ENCODE data around the gene HID1. TPM values are rescaled to one million over a fixed set of nuclear protein-coding genes. Genes with fewer than 3 reads are reported as not detected.
A peak's percentile ranks its signal among the peaks of the same experiment; 100 is the strongest.

HID1 gene
- total and polyA plus RNA-seq, 9 of the 15 experiments (the other 6 are each of a cell fraction or from before 2014, with no cell fraction given), result 0.14 to 2.1 (median 0.54) TPM; not detected in 2

DNA sequence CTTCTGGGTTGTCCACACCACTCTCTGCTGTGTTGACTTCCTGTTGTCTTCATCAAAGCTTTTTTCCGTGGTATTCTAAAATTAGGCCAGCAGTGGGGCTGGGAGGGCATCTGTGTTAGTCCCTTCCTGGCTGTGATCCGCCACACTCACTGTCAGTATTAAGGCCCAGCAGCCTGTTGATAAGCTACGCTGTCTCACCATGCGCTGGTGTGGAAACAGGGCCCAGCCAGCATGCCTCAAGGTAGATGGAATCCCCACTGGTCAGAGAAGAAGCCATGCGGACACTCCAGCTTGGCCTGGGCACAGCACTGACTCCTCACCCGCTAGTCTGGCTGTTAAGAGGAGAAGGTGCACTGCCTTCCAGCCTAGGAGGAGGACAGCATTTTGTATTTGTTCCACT, 26.2 kb upstream of the HID1 start:
- ChIA-PET CTCF (ENCODE audit: low intra/inter-chr PET ratio) (no interaction called here), POLR2A (interaction anchor here (0.7 to 7.2 kb wide), 5 partner anchors 9 to 50 kb away, joined by 3 to 56 read pairs (median 7); partner anchors contain the start of genes CDR2L and MRPL58)
- intact Hi-C loops (cut with micrococcal nuclease), result no loop called here
- Histone ChIP-seq H3K36me3 (ENCODE audit: control insufficient read depth, insufficient read depth, low read length) (peaks cover 21% of the 10 kb centered on the region; the same call in 1 of the 3 replicates), H4K20me1 (replicated peaks; ENCODE audit: control insufficient read depth, insufficient read depth, low read length) (no peaks in the 10 kb centered on the region), H3K4me3 (no peak overlapping the region), H3K79me2 (ENCODE audit: control insufficient read depth, insufficient read depth, low read length) (no peaks in the 10 kb centered on the region), H3K9me1 (ENCODE audit: control insufficient read depth, insufficient read depth, low read length) (no peaks in the 10 kb centered on the region), H3K9ac (ENCODE audit: insufficient read depth in 1 of 2, low read depth in 2 of 2, low read length in 2 of 2) (peak overlapping the region in 1 of 2 experiments; percentile 14; a peak in 1 of 4 replicates), H3K27me3 (ENCODE audit: control insufficient read depth in 2 of 2, insufficient read depth in 2 of 2, low read length in 2 of 2) (no peaks in the 10 kb centered on the region), H3K27ac (ENCODE audit: extremely low read depth, low read depth, low read length) (no peak overlapping the region), H3K4me2 (ENCODE audit: insufficient read depth, low read length) (no peak overlapping the region), H2AFZ (ENCODE audit: low read depth, low read length) (no peak overlapping the region), H3K4me1 (replicated peaks in 1 of 2; ENCODE audit: control insufficient read depth in 2 of 2, insufficient read depth in 2 of 2, low read length in 2 of 2) (peaks cover 0 to 10% of the 10 kb centered on the region in 2 experiments; a peak in 2 of 5 replicates), H3K9me3 (replicated peaks; ENCODE audit: control insufficient read depth, insufficient read depth, low read depth, low read length) (no peaks in the 10 kb centered on the region)
- DNase-seq (ENCODE audit: extremely low read depth in 1 of 4, low spot score in 3 of 4) (no peak), FAIRE-seq (no peak), ATAC-seq (peak; percentile 31; the same call in 1 of the 3 replicates)
- WGBS (ENCODE audit: insufficient coverage, low coverage, missing lambda C conversion rate), result 64% methylated on average over 6 of the region's 6 CpGs
- in situ Hi-C loops (cut with MboI), result no loop called here
- BruUV-seq (replicated peaks), result no TSS peak
- TF ChIP-seq EP400 (IDR thresholded peaks at IDR 0.05) (no peak), MAZ (CRISPR knock-in tag; conservative IDR thresholded peaks at IDR 0.05 in 1 of 2, IDR thresholded peaks at IDR 0.05 in 1 of 2) (no peak), ELF4 (CRISPR knock-in tag; IDR thresholded peaks at IDR 0.05) (no peak), KLF13 (tag; IDR thresholded peaks at IDR 0.05; ENCODE audit: borderline replicate concordance, low read depth) (no peak), TCF7 (IDR thresholded peaks at IDR 0.05; ENCODE audit: borderline replicate concordance) (no peak), ZNF282 (CRISPR knock-in tag; IDR thresholded peaks at IDR 0.05) (no peak), ZNF408 (CRISPR knock-in tag; IDR thresholded peaks at IDR 0.05; ENCODE audit: low read depth) (no peak), TAF15 (IDR thresholded peaks at IDR 0.05; ENCODE audit: low read depth, low read length) (no peak), TRIM24 (IDR thresholded peaks at IDR 0.05) (no peak), SNRNP70 (optimal IDR thresholded peaks at IDR 0.05; ENCODE audit: low read depth, low read length) (no peak), KDM5B (IDR thresholded peaks at IDR 0.05; ENCODE audit: insufficient replicate concordance, low read depth, low read length) (no peak)
- TF ChIP-seq, protein P1, sequence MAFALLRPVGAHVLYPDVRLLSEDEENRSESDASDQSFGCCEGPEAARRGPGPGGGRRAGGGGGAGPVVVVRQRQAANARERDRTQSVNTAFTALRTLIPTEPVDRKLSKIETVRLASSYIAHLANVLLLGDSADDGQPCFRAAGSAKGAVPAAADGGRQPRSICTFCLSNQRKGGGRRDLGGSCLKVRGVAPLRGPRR (CRISPR knock-in tag; IDR thresholded peaks at IDR 0.05), result no peak
- TF ChIP-seq, protein P2, sequence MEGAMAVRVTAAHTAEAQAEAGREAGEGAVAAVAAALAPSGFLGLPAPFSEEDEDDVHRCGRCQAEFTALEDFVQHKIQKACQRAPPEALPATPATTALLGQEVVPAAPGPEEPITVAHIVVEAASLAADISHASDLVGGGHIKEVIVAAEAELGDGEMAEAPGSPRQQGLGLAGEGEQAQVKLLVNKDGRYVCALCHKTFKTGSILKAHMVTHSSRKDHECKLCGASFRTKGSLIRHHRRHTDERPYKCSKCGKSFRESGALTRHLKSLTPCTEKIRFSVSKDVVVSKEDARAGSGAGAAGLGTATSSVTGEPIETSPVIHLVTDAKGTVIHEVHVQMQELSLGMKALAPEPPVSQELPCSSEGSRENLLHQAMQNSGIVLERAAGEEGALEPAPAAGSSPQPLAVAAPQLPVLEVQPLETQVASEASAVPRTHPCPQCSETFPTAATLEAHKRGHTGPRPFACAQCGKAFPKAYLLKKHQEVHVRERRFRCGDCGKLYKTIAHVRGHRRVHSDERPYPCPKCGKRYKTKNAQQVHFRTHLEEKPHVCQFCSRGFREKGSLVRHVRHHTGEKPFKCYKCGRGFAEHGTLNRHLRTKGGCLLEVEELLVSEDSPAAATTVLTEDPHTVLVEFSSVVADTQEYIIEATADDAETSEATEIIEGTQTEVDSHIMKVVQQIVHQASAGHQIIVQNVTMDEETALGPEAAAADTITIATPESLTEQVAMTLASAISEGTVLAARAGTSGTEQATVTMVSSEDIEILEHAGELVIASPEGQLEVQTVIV (CRISPR knock-in tag; IDR thresholded peaks at IDR 0.05; ENCODE audit: borderline replicate concordance), result no peak
